ENCODE data around the gene MALT1. TPM values are rescaled to one million over a fixed set of nuclear protein-coding genes. Genes with fewer than 3 reads are reported as not detected.
A peak's percentile ranks its signal among the peaks of the same experiment; 100 is the strongest.

The MALT1 gene
- total RNA-seq, 2 experiments from 2014 or later, result 14.4 to 18.5 TPM

DNA sequence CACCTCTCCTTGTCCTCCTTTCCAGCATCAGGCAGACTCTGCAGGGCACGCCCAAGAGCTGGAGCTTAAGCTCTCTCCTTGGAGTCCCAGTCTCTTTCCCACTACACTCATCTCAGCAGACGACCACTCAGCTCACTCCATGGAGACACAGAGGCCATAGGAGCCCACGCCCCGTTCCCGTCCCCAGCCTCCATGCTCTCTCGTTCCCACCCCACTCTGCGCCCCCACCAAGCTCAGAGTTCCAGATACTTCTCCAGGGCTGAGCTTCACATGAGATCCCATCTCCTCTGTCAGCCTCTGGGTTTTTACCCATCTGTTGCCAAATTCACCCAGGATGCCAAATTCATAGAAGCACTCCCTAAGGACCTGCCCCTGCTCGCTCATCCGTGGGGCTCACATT, 87.3 kb downstream of the MALT1 start:
- no peak for DNase-seq (ENCODE audit: low spot score)
- no peaks in the 10 kb centered on the region for H3K79me2 ChIP-seq (ENCODE audit: insufficient read depth, low read depth, low read length)
- no peak overlapping the region for H3K27ac ChIP-seq (ENCODE audit: low read depth, low read length, poor library complexity, severe bottlenecking)
- POLR2A ChIA-PET, result no interaction called here
- no peaks in the 10 kb centered on the region for H3K9me3 ChIP-seq (ENCODE audit: low read length)
- H3K4me3 ChIP-seq (ENCODE audit: low read depth, low read length, poor library complexity, severe bottlenecking), result no peak overlapping the region
- H2AFZ ChIP-seq (ENCODE audit: low read length), result no peak overlapping the region
- TF ChIP-seq EZH2phosphoT487 (IDR thresholded peaks at IDR 0.05; ENCODE audit: borderline replicate concordance, low read depth, low read length), result no peak
- no peak for TF ChIP-seq CTCF (conservative IDR thresholded peaks at IDR 0.05; ENCODE audit: low read length)
- no peaks in the 10 kb centered on the region for H3K9me2 ChIP-seq (ENCODE audit: insufficient read depth, low read length)
- H3K36me3 ChIP-seq (ENCODE audit: insufficient read depth, low read length), result no peaks in the 10 kb centered on the region
- peaks cover 13% of the 10 kb centered on the region for H3K4me1 ChIP-seq (ENCODE audit: insufficient read depth, low read length, poor library complexity, severe bottlenecking)
- intact Hi-C loops (cut with micrococcal nuclease; ENCODE audit: unreplicated experiment), result no loop called here
- BruUV-seq (replicated peaks), result no TSS peak
- no peak overlapping the region for H3K4me2 ChIP-seq (ENCODE audit: low read length)
- CTCF ChIA-PET (ENCODE audit: unreplicated experiment), result interaction anchor here (0.6 kb wide), 1 partner anchor 83 kb away, joined by 3 read pairs; no protein-coding TSS in a partner anchor
- H4K20me1 ChIP-seq (ENCODE audit: insufficient read depth, low read length), result no peaks in the 10 kb centered on the region

- no TSS peak for BruUV-seq (replicated peaks)
These were observed 90.1 kb downstream of the MALT1 start for GRCh38 chr18:58761241-58761969.

More at GRCh38 chr18:58761241-58761969, 90.1 kb downstream of the MALT1 start:
- Histone ChIP-seq H3K36me3 (ENCODE audit: insufficient read depth, low read length) (no peaks in the 10 kb centered on the region), H3K79me2 (ENCODE audit: insufficient read depth, low read depth, low read length) (no peaks in the 10 kb centered on the region), H3K9me3 (ENCODE audit: low read length) (no peaks in the 10 kb centered on the region), H3K4me1 (ENCODE audit: insufficient read depth, low read length, poor library complexity, severe bottlenecking) (peaks cover 13% of the 10 kb centered on the region), H2AFZ (ENCODE audit: low read length) (no peak overlapping the region; the same call in 1 of the 2 replicates), H3K4me2 (ENCODE audit: low read length) (peak overlapping the region; percentile 31; the same call in 1 of the 2 replicates), H3K9me2 (ENCODE audit: insufficient read depth, low read length) (no peaks in the 10 kb centered on the region), H3K27ac (ENCODE audit: low read depth, low read length, poor library complexity, severe bottlenecking) (no peak overlapping the region), H3K4me3 (ENCODE audit: low read depth, low read length, poor library complexity, severe bottlenecking) (no peak overlapping the region), H4K20me1 (ENCODE audit: insufficient read depth, low read length) (no peaks in the 10 kb centered on the region)
- no peak for TF ChIP-seq EZH2phosphoT487 (IDR thresholded peaks at IDR 0.05; ENCODE audit: borderline replicate concordance, low read depth, low read length)
- no peak for TF ChIP-seq CTCF (conservative IDR thresholded peaks at IDR 0.05; ENCODE audit: low read length)
- intact Hi-C loops (cut with micrococcal nuclease; ENCODE audit: unreplicated experiment), result loop anchor here (10.0 kb wide), 1 partner anchor 717 kb away; the partner anchor contains the start of gene NEDD4L
- DNase-seq (ENCODE audit: low spot score), result peak; percentile 20
- ChIA-PET POLR2A (no interaction called here), CTCF (ENCODE audit: unreplicated experiment) (interaction anchor here (1.0 kb wide), 1 partner anchor 231 kb away, joined by 4 read pairs; no protein-coding TSS in a partner anchor)

All from OCI-LY7 (cell line).